Astrocyte of the cerebellum (primary cell): ENCODE results near the gene MYH3.

ENCODE experiments used
- DNase-seq: peaks from one replicate; pipeline ENCODE4 v3.0.0-alpha.2; 2011; ENCODE audit warnings: low read depth
- H3K4me3 ChIP-seq: 2 replicates; pipeline ENCODE4 v1.5.1; 2011; ENCODE audit warnings: mild to moderate bottlenecking, low read depth, low read length, moderate library complexity
- in situ Hi-C: cut with HindIII; loops from 2 replicates; pipeline ENCODE4 v1.10.0; 2017; ENCODE audit warnings: low sequenced_read_pairs
- TF ChIP-seq, protein P1 (sequence below): IDR thresholded peaks from 2 replicates; pipeline ENCODE4 v1.5.1; 2012; ENCODE audit warnings: low read length, low read depth, moderate library complexity, mild to moderate bottlenecking; ENCODE audit errors: missing control alignments

MYH3 gene

DNA sequence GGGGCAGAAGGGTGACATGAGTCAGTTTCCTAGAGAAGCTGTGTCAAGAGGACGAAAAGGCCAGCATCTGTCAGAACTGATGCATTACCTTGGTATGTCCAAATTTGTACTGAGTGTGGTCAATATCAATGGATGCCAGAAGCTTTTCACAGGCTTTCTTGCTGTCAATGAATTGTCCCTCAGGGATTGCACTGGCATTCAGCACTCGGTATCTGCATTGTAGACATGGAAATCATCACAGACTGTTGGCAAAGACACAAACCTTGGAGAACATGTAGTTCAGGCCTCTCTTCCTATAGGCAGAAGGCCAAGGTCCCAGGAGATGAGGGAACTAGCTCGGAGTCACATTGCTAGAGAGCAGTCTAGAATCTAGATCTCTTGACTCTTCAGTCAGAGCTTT is 16.6 kb downstream of the MYH3 start:
- TF ChIP-seq, protein P1, sequence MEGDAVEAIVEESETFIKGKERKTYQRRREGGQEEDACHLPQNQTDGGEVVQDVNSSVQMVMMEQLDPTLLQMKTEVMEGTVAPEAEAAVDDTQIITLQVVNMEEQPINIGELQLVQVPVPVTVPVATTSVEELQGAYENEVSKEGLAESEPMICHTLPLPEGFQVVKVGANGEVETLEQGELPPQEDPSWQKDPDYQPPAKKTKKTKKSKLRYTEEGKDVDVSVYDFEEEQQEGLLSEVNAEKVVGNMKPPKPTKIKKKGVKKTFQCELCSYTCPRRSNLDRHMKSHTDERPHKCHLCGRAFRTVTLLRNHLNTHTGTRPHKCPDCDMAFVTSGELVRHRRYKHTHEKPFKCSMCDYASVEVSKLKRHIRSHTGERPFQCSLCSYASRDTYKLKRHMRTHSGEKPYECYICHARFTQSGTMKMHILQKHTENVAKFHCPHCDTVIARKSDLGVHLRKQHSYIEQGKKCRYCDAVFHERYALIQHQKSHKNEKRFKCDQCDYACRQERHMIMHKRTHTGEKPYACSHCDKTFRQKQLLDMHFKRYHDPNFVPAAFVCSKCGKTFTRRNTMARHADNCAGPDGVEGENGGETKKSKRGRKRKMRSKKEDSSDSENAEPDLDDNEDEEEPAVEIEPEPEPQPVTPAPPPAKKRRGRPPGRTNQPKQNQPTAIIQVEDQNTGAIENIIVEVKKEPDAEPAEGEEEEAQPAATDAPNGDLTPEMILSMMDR, result no peak
- DNase-seq, result no peak
- in situ Hi-C loops, result no loop called here
- no peak overlapping the region for H3K4me3 ChIP-seq

DNA sequence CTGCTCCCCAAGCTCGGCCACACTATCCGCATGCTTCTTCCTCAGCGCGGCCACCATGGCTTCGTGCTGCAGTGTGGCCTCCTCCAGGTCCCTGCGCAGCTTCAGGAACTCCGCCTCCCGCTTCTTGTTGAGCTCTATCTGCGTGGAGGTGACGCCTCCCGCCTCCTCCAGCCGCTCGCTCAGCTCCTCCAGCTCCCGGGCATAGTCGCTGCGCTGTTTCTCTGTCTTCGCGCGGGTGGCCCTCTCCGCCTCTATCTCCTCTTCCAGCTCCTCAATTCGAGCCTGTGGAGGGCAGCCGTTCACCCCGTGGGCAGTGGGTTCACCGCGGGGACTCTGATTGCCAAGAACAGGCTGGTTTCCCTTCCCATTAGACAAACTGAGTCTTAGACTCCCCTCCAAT is 19.0 kb downstream of the MYH3 start:
- no peak for DNase-seq
- TF ChIP-seq, protein P1, result no peak
- in situ Hi-C loops, result no loop called here
- H3K4me3 ChIP-seq, result no peak overlapping the region

DNA sequence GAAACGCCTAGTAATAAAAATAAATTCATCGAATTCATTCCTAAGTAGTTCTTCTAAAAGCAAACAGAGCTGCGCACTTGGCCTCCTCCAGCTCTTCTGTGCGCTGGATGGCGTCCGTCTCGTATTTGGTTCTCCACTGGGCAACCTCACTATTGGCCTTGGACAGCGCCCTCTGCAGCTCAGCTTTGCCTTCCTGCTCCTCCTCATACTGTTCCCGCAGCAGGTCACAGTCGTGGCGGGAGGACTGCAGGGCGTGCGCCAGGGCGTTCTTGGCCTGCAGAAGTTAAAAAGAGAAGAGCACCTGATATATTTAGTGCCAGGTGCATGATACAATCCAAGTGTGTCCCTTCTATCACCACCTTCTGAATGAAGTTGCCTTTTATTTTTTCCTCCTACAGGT is 21.8 kb downstream of the MYH3 start:
- in situ Hi-C loops, result no loop called here
- H3K4me3 ChIP-seq, result no peak overlapping the region
- no peak for DNase-seq
- TF ChIP-seq, protein P1, result no peak

DNA sequence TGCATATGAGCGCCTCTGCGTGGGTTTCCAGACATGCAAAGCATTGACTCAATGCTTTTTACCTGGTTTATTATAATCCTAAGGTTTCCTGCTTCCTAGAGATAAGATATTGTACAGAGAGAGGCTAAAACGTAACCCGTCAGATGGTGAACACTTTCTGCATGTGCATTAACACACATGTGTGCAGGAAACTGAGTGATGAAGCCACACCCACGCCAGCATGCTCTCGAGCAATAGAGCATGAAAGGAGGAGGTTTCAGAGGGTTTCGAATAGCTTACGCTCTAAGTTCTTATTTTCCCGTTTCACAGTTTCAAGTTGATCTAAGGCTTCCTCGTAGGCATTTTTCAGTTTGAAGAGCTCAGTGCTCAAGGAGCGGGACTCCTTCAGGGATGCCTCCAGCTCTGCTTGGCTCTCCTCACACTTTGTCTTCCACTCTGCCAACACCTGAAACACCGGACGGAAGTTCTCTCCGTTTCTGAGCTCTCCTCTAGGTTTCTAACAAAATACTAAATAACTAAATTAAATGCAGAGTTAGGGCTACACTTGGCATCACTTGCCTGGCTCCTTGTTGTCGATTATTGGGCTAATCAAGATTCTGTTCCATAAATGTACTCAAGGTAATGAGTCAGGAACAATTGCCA is 23.2 kb downstream of the MYH3 start:
- no peak overlapping the region for H3K4me3 ChIP-seq
- TF ChIP-seq, protein P1, result no peak
- DNase-seq, result no peak
- in situ Hi-C loops, result no loop called here

DNA sequence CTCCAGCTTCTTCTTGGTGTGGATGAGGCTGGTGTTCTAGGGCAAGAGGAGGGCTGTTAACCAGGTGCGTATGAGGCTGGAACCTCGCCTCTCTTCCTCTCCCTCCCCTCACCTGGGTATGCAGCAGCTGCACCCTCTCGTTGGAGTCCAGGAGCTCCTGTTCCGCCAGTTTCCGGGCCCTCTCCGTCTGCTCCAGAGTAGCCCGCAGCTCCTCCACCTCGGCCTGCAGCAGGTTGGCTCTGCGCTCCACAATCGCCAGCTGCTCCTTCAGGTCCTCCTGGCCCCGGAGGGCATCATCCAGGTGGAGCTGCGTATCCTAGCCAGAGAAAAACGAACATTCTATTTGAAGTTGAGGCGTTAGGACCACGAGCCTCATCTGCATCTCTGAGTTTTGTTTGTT is 25.4 kb downstream of the MYH3 start:
- no peak overlapping the region for H3K4me3 ChIP-seq
- no peak for DNase-seq
- in situ Hi-C loops, result no loop called here
- TF ChIP-seq, protein P1, result no peak

DNA sequence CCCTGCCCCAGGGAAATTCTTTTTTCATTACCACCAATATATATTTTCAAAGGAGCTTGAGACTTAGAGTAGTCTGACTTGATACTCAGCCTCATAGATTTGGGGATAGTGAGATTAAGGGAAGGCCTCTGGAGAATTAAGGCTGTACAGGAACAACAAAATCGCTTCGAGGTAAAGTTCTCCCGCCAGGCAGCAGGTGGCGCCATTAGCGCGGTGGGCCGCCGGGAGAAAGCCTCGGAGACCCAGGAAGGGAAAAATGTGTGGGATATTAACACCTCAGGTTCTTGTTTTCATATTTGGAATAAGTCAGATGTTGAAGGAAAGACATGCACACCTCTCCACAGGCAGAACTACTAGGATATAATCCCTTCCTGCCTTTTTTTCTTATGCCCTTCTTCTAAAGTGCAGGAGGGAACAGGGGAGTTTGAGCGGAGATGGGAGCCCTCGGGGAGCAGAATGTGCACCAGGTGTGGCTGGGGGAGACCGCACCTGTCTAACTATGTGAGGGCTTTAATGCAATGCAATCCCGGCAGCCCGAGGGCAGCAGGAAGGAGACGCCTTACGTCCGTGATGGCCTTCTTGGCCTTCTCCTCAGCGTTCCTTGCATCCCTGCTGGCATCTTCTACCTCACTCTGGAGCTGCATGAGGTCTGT is 25.9 kb downstream of the MYH3 start:
- TF ChIP-seq, protein P1, result peak; percentile 86
- no peak overlapping the region for H3K4me3 ChIP-seq
- in situ Hi-C loops, result no loop called here
- no peak for DNase-seq
